AG09309 (cell line): ENCODE results near the gene GRIN2C.

Experiments
- DNase-seq: peaks from one replicate; pipeline ENCODE4 v3.0.0-alpha.2; 2010; ENCODE audit warnings: low read depth
- H3K4me3 ChIP-seq: 2 replicates; pipeline ENCODE4 v1.5.1; 2011; ENCODE audit warnings: mild to moderate bottlenecking, low read depth, low read length, moderate library complexity; ENCODE audit not compliant: control insufficient read depth
- TF ChIP-seq, protein P1 (sequence below): IDR thresholded peaks from 2 replicates; pipeline ENCODE4 v1.5.1; 2011; ENCODE audit warnings: mild to moderate bottlenecking, low read depth, low read length, inconsistent platforms; ENCODE audit not compliant: insufficient read depth, control insufficient read depth; ENCODE audit errors: missing control alignments

The GRIN2C gene

DNA sequence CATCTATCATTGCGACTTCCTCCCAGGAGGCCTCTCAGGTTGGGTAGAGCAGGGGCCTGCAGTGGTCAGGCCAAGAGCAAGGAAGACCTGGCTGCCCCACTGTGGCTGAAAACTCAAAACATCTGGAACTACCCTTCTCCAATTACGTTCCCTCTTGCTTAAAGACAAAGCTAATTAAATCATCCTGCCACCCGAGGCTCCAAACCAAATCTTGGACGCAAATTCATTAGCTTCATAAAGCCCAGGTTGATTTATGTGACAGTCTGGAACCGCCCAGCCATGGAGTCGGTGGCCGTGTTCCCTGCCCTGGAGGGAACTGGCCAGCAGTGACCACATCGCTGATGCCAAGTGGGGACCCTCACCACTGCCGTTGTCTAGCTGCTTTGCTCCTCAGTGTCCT, 21.4 kb downstream of the GRIN2C start:
- DNase-seq, result no peak
- H3K4me3 ChIP-seq, result no peak overlapping the region
- TF ChIP-seq, protein P1, sequence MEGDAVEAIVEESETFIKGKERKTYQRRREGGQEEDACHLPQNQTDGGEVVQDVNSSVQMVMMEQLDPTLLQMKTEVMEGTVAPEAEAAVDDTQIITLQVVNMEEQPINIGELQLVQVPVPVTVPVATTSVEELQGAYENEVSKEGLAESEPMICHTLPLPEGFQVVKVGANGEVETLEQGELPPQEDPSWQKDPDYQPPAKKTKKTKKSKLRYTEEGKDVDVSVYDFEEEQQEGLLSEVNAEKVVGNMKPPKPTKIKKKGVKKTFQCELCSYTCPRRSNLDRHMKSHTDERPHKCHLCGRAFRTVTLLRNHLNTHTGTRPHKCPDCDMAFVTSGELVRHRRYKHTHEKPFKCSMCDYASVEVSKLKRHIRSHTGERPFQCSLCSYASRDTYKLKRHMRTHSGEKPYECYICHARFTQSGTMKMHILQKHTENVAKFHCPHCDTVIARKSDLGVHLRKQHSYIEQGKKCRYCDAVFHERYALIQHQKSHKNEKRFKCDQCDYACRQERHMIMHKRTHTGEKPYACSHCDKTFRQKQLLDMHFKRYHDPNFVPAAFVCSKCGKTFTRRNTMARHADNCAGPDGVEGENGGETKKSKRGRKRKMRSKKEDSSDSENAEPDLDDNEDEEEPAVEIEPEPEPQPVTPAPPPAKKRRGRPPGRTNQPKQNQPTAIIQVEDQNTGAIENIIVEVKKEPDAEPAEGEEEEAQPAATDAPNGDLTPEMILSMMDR, result no peak

DNA sequence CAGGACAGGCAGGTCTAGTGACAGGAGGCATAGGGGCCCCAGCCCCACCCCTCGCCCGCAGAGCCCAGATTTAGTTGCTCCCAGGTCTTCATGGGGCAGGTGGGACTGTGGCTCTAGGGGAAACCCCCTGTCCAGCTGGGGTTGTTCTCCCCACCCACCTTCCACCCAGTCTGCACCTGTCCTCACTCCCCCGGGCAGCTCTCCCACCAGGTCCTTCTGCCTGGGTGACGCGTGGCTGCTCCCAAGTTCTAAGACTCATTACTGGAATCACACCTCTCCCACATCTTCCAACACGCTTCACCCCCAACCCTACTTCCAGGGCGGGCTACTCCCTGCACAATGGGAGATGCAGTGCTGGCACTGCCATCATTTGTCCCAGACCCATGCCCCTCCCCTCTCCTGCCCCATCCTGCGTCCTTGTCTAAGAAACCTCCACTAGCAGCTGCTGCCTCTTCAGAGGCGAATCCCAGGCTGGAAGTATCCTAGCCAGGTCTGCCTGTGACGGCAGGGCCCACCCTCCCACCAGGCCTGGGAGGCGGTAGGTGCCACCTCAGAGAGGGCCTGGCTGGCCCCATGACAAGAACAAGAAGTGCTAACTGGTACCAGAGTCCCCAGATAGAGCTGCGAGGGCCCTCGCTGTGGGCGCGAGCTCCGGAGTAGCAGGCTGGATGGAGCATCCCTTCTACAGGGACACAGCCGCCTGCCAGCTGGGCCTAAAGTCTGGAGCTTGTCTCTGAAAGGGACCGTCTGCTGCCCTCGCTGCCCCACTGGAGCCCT, 22.8 kb downstream of the GRIN2C start:
- no peak overlapping the region for H3K4me3 ChIP-seq
- TF ChIP-seq, protein P1, result no peak
- DNase-seq, result no peak

DNA sequence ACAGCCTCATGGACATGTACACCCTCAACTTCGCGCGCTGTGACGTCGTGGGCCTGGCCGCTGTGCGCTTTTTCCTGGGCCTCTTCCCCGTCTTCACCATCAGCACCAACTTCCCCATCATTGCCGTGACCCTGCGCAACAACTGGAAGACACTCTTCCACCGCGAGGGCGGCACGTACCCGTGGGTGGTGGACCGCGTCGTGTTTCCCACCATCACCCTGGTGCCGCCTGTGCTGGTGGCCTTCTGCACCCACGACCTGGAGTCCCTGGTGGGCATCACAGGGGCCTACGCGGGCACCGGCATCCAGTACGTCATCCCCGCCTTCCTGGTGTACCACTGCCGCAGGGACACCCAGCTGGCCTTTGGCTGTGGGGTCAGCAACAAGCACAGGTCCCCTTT, 23.5 kb downstream of the GRIN2C start:
- DNase-seq, result no peak
- no peak overlapping the region for H3K4me3 ChIP-seq
- TF ChIP-seq, protein P1, result no peak

DNA sequence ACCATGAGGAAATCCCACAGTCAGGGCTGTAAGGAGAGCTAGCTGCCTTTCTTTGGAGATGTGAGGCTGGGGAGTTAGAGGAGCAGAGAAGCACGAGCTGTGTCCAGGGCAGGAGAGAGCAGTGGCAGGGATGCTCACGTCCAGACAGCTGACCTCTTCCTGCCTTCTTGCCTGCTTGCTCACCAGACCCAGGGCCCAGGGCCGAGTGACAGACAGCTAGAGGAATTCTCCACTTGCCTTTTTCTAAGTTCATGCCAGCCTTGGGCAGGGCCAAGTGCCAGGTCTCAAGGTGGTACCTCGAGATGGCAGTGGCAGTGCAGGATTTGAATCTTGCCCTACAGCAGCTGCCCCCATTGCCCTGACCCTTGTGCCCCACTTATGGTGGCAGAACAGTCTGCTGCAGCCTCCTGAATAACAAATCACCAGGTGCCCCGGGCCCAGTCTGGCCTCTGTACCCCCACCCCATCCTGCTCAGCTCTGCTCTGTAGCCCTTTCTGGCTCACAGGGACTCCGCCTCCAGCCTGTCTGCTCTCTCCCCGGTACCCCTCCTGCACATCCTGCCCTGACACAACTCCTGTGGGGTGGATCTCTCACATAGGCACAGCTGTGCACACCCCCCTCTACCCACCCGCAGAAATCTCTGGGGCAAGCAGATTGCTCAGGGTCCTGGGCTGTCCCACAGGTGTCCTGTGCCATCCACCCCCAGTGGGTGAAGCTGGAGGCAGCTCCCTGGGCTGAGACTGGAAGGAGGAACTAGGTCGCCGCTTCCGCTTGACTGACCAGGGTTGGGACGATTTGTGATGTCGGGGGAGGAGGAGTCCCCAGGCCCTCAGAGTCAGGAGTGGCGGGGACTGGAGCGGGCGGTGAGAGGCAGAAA, 25.9 kb downstream of the GRIN2C start:
- DNase-seq, result no peak
- TF ChIP-seq, protein P1, result no peak
- H3K4me3 ChIP-seq, result no peak overlapping the region

DNA sequence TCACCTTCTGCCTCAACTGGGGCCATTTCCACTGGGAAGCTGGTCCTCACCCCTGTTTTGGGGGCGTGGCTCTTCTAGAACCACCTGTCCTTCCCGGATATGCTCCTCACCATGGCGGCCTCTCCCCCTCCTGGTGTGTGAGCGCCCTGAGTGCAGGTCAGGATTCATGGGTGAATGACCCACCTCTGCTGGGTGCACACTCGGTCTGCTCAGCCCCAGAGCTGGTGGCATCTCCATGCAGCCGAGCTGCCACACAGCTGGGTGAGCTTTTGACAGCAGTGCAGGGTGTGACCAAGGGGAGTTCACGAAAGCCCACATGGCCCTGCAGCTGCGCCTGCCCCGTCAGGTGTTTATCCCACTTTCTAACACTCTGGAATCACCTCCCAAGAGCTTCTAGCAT, 27.3 kb downstream of the GRIN2C start:
- no peak for DNase-seq
- no peak overlapping the region for H3K4me3 ChIP-seq
- TF ChIP-seq, protein P1, result no peak

DNA sequence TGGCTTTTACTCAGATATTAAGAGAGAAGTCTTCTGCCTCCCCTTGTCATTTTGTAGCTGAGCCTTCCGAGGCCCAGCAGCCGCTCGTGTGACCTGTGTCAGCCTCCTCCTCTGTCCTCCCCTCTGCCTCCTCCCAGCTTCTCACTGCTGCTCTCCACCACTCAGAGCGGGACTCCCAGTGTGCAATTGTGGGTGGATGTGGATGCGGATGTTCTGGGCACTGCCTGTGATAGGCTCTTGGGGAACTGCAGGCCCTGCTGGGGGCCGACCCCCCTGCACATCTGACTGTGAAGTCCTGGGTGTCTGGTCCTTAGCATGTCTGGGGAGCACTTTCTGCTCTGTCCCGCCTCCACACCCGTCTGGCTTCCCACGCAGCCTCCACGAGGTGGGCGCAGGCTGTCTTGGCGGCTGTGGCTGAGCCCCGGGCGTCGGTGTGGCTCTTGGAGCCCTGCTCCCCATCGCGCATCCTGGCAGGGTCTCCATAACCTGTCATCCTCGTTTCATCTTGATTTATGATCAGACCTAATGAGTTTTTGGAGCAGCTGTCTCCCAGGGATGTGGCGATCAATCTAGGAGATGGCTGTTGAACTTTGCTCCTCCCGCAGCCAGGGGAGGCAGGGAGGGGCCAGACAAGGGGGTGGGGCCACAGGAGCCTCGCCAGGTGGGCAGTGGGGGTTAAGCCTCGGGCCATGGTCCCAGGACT, 28.1 kb downstream of the GRIN2C start:
- H3K4me3 ChIP-seq, result no peak overlapping the region
- no peak for DNase-seq
- TF ChIP-seq, protein P1, result no peak
